Measurements from ENCODE around the gene POLR3E. TPM values are rescaled to one million over a fixed set of nuclear protein-coding genes. Genes with fewer than 3 reads are reported as not detected.
A peak's percentile ranks its signal among the peaks of the same experiment; 100 is the strongest.

Gene POLR3E
- total RNA-seq, 1 donor, result 19.2 TPM

DNA sequence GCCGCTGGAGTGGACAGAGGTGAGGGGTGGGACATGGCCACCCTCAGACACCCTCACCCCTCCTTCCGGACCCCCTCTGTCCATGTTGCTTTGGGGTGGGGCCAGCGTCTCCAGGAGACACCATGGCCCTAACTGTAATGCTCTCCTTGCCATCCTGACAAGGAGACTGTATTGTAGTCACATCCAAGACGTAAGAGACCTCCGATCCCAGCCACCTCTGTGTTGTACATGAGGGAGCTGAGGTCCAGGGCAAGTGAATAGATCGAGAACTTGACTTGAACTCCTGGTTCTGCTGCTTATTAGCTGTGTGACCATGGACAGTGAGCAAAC lies 30.2 kb downstream of the POLR3E start:
- Histone ChIP-seq H3K36me3 (ENCODE audit: insufficient read depth, low read length) (peaks cover 60% of the 10 kb centered on the region), H3K4me2 (ENCODE audit: insufficient read depth, low read length) (no peak overlapping the region), H3K27ac (ENCODE audit: low read depth, low read length) (no peak overlapping the region), H3K4me1 (ENCODE audit: insufficient read depth, low read length) (no peaks in the 10 kb centered on the region), H4K20me1 (ENCODE audit: insufficient read depth, low read length) (peaks cover 3% of the 10 kb centered on the region), H3K79me2 (ENCODE audit: insufficient read depth, low read length) (no peaks in the 10 kb centered on the region), H3K4me3 (ENCODE audit: insufficient read depth, low read length) (no peak overlapping the region), H3K27me3 (ENCODE audit: insufficient read depth, low read length) (no peaks in the 10 kb centered on the region), H3K9me3 (ENCODE audit: low read depth, low read length) (no peaks in the 10 kb centered on the region), H2AFZ (ENCODE audit: low read length) (no peak overlapping the region)
- TF ChIP-seq, protein P1, sequence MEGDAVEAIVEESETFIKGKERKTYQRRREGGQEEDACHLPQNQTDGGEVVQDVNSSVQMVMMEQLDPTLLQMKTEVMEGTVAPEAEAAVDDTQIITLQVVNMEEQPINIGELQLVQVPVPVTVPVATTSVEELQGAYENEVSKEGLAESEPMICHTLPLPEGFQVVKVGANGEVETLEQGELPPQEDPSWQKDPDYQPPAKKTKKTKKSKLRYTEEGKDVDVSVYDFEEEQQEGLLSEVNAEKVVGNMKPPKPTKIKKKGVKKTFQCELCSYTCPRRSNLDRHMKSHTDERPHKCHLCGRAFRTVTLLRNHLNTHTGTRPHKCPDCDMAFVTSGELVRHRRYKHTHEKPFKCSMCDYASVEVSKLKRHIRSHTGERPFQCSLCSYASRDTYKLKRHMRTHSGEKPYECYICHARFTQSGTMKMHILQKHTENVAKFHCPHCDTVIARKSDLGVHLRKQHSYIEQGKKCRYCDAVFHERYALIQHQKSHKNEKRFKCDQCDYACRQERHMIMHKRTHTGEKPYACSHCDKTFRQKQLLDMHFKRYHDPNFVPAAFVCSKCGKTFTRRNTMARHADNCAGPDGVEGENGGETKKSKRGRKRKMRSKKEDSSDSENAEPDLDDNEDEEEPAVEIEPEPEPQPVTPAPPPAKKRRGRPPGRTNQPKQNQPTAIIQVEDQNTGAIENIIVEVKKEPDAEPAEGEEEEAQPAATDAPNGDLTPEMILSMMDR (IDR thresholded peaks at IDR 0.05; ENCODE audit: extremely low read depth, low read depth, low read length), result no peak
- peak; percentile 13 for DNase-seq (ENCODE audit: insufficient read length, low spot score, missing footprints)

DNA sequence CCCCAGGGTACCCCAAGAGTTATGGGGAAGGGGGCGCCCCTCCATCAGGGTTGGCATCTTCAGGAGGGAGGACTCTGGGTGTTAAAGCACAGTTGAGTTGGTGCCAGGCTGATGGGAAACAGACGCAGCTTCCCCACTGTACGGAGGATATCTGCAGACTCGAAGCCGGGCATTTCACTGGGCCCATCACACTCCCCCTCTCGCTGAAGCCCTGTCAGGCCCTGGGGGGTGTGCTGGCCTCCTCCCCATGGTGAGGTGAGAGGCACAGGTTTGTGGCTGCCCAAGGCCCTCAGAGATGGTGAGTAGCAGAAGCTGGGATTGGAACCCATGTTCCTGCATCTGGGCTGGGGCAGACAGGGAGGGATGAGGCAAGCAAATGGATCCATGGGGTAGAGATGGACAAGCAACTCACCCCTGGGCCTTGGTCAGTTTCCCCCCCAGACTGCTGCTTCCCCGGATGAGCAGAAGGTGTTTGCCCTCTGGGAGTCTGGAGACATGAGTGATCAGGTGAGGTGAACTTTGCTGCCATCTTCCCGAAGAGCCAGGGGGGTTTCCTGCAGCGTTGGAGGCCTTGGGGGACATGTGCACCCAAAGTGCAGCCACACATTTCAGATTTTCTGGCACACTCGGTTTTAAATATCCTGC lies 31.0 kb downstream of the POLR3E start:
- TF ChIP-seq, protein P1 (IDR thresholded peaks at IDR 0.05; ENCODE audit: extremely low read depth, low read depth, low read length), result no peak
- Histone ChIP-seq H3K4me1 (ENCODE audit: insufficient read depth, low read length) (no peaks in the 10 kb centered on the region), H3K27ac (ENCODE audit: low read depth, low read length) (no peak overlapping the region), H3K36me3 (ENCODE audit: insufficient read depth, low read length) (peaks cover 58% of the 10 kb centered on the region), H3K27me3 (ENCODE audit: insufficient read depth, low read length) (no peaks in the 10 kb centered on the region), H3K4me3 (ENCODE audit: insufficient read depth, low read length) (no peak overlapping the region), H2AFZ (ENCODE audit: low read length) (no peak overlapping the region), H3K79me2 (ENCODE audit: insufficient read depth, low read length) (no peaks in the 10 kb centered on the region), H3K9me3 (ENCODE audit: low read depth, low read length) (no peaks in the 10 kb centered on the region), H3K4me2 (ENCODE audit: insufficient read depth, low read length) (no peak overlapping the region), H4K20me1 (ENCODE audit: insufficient read depth, low read length) (peaks cover 2% of the 10 kb centered on the region)
- DNase-seq (ENCODE audit: insufficient read length, low spot score, missing footprints), result peak; percentile 35

DNA sequence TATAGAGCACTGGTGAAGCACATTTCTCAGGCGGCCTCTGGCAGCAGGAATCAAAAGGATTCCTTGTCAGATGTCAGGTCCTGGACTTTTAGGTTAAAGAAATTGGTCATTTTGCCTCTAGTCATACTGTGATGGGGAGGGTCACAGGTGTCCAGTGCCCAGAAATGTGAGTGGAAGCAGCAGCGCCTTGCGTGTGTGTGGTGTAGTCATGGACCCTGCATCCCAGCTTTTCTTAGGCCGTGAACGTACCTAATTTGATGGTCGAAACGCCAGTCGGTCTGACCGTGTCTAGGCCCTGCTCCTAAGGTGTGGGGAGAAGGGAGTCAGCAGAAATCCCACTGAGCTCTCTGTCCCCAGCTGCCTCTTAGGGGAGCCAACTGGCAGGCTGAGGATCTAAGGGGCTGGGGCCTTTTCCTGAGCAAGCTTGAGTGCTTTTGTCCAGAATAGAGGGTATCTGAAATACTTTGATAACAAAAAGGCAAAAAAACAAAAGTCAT lies 32.0 kb downstream of the POLR3E start:
- H3K36me3 ChIP-seq (ENCODE audit: insufficient read depth, low read length), result peaks cover 64% of the 10 kb centered on the region
- H3K4me1 ChIP-seq (ENCODE audit: insufficient read depth, low read length), result no peaks in the 10 kb centered on the region
- H3K79me2 ChIP-seq (ENCODE audit: insufficient read depth, low read length), result peaks cover 2% of the 10 kb centered on the region
- H3K4me2 ChIP-seq (ENCODE audit: insufficient read depth, low read length), result no peak overlapping the region
- peak; percentile 66 for DNase-seq (ENCODE audit: insufficient read length, low spot score, missing footprints)
- TF ChIP-seq, protein P1 (IDR thresholded peaks at IDR 0.05; ENCODE audit: extremely low read depth, low read depth, low read length), result no peak
- no peaks in the 10 kb centered on the region for H3K27me3 ChIP-seq (ENCODE audit: insufficient read depth, low read length)
- no peaks in the 10 kb centered on the region for H3K9me3 ChIP-seq (ENCODE audit: low read depth, low read length)
- peaks cover 6% of the 10 kb centered on the region for H4K20me1 ChIP-seq (ENCODE audit: insufficient read depth, low read length)
- H3K4me3 ChIP-seq (ENCODE audit: insufficient read depth, low read length), result no peak overlapping the region
- no peak overlapping the region for H2AFZ ChIP-seq (ENCODE audit: low read length)
- no peak overlapping the region for H3K27ac ChIP-seq (ENCODE audit: low read depth, low read length)

DNA sequence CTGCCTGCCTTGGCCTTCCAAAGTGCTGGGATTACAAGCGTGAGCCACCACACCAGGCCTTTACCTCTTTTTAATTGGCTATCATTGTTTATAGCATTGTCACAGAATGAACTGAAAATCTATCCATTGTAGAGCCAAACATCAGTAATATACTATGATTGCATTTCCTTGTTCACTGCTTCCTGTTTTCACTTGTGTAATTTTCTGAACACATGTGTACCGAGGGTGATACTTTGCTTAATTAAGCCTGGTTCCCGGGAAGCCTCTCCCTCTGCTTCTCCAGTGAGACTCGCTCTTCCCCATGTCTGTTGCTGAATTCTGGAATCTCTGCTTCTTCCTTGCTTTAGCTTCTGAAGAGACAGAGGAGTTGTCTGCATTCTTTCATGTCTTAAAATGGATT lies 33.1 kb downstream of the POLR3E start:
- H2AFZ ChIP-seq (ENCODE audit: low read length), result no peak overlapping the region
- H3K27ac ChIP-seq (ENCODE audit: low read depth, low read length), result no peak overlapping the region
- no peaks in the 10 kb centered on the region for H3K9me3 ChIP-seq (ENCODE audit: low read depth, low read length)
- H3K36me3 ChIP-seq (ENCODE audit: insufficient read depth, low read length), result peaks cover 66% of the 10 kb centered on the region
- H3K4me2 ChIP-seq (ENCODE audit: insufficient read depth, low read length), result no peak overlapping the region
- H3K79me2 ChIP-seq (ENCODE audit: insufficient read depth, low read length), result peaks cover 11% of the 10 kb centered on the region
- H3K4me3 ChIP-seq (ENCODE audit: insufficient read depth, low read length), result no peak overlapping the region
- DNase-seq (ENCODE audit: insufficient read length, low spot score, missing footprints), result peak; percentile 26
- H4K20me1 ChIP-seq (ENCODE audit: insufficient read depth, low read length), result peaks cover 6% of the 10 kb centered on the region
- no peaks in the 10 kb centered on the region for H3K27me3 ChIP-seq (ENCODE audit: insufficient read depth, low read length)
- no peaks in the 10 kb centered on the region for H3K4me1 ChIP-seq (ENCODE audit: insufficient read depth, low read length)
- TF ChIP-seq, protein P1 (IDR thresholded peaks at IDR 0.05; ENCODE audit: extremely low read depth, low read depth, low read length), result no peak

All from osteoblast (primary cell).